ENCODE measurements around the gene TRAPPC2B. TPM values are rescaled to one million over a fixed set of nuclear protein-coding genes. Genes with fewer than 3 reads are reported as not detected.
A peak's percentile ranks its signal among the peaks of the same experiment; 100 is the strongest.

Gene TRAPPC2B
- total and polyA plus RNA-seq, 2 of the 13 experiments (the other 11 are each of a cell fraction or from before 2014, with no cell fraction given): 13.3 to 17.7 TPM

DNA sequence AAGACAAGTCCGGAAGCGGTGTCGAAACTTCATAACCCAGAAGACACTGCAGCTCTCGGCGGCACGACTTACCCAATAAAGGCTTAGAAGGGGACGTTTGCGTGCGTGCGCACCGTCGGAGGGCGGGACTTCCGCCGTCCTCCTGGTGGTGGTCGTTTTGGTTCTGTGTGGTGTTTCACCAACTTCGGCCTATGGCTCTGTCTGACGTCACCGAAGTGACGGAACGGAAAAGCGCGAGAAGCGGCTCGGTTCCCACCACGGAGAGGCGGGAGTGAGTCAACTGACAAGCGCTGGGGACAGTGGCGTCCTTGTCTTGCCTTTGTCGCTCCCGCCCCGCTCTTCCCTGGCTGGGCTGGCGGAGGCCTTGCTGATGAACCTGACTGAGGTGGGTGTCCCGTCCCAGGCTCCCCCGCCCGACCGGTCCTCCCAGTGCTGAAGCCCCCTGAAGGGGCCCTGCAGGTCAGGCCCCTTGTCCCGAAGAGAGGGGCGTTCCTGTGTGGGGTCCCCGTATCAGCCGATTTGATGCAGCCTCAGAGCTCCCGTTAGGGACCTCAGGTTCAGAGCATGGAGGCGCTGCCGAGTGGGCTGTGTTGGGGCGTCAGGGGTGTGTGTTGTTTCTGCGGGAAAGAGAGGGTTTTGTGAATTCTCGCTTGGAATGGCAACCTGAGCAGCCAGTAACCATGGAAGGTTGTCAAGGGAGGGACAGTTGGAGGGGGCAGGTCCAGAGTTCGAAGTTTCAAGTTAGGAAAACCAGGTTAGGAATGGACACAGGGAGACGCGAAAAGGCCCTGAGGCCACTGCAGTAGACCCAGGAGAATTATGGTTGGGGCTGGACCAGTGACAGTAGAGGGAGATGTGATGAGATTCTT is 26.6 kb downstream of the TRAPPC2B start, which contains the start of gene ZNF548 (continued):
- TF ChIP-seq, protein P1, sequence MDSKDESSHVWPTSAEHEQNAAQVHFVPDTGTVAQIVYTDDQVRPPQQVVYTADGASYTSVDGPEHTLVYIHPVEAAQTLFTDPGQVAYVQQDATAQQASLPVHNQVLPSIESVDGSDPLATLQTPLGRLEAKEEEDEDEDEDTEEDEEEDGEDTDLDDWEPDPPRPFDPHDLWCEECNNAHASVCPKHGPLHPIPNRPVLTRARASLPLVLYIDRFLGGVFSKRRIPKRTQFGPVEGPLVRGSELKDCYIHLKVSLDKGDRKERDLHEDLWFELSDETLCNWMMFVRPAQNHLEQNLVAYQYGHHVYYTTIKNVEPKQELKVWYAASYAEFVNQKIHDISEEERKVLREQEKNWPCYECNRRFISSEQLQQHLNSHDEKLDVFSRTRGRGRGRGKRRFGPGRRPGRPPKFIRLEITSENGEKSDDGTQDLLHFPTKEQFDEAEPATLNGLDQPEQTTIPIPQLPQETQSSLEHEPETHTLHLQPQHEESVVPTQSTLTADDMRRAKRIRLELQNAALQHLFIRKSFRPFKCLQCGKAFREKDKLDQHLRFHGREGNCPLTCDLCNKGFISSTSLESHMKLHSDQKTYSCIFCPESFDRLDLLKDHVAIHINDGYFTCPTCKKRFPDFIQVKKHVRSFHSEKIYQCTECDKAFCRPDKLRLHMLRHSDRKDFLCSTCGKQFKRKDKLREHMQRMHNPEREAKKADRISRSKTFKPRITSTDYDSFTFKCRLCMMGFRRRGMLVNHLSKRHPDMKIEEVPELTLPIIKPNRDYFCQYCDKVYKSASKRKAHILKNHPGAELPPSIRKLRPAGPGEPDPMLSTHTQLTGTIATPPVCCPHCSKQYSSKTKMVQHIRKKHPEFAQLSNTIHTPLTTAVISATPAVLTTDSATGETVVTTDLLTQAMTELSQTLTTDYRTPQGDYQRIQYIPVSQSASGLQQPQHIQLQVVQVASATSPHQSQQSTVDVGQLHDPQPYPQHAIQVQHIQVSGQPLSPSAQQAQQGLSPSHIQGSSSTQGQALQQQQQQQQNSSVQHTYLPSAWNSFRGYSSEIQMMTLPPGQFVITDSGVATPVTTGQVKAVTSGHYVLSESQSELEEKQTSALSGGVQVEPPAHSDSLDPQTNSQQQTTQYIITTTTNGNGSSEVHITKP (CRISPR knock-in tag; IDR thresholded peaks at IDR 0.05; ENCODE audit: low read depth): no peak
- TF ChIP-seq, protein P2, sequence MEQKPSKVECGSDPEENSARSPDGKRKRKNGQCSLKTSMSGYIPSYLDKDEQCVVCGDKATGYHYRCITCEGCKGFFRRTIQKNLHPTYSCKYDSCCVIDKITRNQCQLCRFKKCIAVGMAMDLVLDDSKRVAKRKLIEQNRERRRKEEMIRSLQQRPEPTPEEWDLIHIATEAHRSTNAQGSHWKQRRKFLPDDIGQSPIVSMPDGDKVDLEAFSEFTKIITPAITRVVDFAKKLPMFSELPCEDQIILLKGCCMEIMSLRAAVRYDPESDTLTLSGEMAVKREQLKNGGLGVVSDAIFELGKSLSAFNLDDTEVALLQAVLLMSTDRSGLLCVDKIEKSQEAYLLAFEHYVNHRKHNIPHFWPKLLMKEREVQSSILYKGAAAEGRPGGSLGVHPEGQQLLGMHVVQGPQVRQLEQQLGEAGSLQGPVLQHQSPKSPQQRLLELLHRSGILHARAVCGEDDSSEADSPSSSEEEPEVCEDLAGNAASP (CRISPR knock-in tag; IDR thresholded peaks at IDR 0.05; ENCODE audit: borderline replicate concordance): peak; percentile 34; the same call in 1 of the 2 replicates
- TF ChIP-seq ESRRA (CRISPR knock-in tag; IDR thresholded peaks at IDR 0.05; ENCODE audit: low read depth): peak; percentile 50; the same call in 1 of the 2 replicates
- TF ChIP-seq, protein P3, sequence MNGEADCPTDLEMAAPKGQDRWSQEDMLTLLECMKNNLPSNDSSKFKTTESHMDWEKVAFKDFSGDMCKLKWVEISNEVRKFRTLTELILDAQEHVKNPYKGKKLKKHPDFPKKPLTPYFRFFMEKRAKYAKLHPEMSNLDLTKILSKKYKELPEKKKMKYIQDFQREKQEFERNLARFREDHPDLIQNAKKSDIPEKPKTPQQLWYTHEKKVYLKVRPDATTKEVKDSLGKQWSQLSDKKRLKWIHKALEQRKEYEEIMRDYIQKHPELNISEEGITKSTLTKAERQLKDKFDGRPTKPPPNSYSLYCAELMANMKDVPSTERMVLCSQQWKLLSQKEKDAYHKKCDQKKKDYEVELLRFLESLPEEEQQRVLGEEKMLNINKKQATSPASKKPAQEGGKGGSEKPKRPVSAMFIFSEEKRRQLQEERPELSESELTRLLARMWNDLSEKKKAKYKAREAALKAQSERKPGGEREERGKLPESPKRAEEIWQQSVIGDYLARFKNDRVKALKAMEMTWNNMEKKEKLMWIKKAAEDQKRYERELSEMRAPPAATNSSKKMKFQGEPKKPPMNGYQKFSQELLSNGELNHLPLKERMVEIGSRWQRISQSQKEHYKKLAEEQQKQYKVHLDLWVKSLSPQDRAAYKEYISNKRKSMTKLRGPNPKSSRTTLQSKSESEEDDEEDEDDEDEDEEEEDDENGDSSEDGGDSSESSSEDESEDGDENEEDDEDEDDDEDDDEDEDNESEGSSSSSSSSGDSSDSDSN (CRISPR knock-in tag; IDR thresholded peaks at IDR 0.05): peak; percentile 64
- TF ChIP-seq CERS6 (CRISPR knock-in tag; IDR thresholded peaks at IDR 0.05): no peak
- peak; percentile 19; the same call in 1 of the 2 replicates for TF ChIP-seq MAZ (IDR thresholded peaks at IDR 0.05; ENCODE audit: borderline replicate concordance, low read depth, low read length)
- no peak for TF ChIP-seq MAZ (CRISPR knock-in tag; IDR thresholded peaks at IDR 0.05; ENCODE audit: low read depth)
- TF ChIP-seq RFXANK (CRISPR knock-in tag; IDR thresholded peaks at IDR 0.05): no peak
- no peak for TF ChIP-seq MAFG (CRISPR knock-in tag; IDR thresholded peaks at IDR 0.05)
- peak; percentile 62 for TF ChIP-seq GATAD2A (CRISPR knock-in tag; IDR thresholded peaks at IDR 0.05)
- no peak for TF ChIP-seq CAMTA2 (CRISPR knock-in tag; IDR thresholded peaks at IDR 0.05; ENCODE audit: borderline replicate concordance)
- peak; percentile 78; the same call in 1 of the 2 replicates for TF ChIP-seq KMT2B (CRISPR knock-in tag; IDR thresholded peaks at IDR 0.05)
- TF ChIP-seq ZNF572 (CRISPR knock-in tag; IDR thresholded peaks at IDR 0.05): peak; percentile 85; the same call in 1 of the 2 replicates
- no peak for TF ChIP-seq SRSF1 (optimal IDR thresholded peaks at IDR 0.05; ENCODE audit: low read depth, low read length)
- peak; percentile 31; the same call in 1 of the 2 replicates for TF ChIP-seq ZNF510 (CRISPR knock-in tag; IDR thresholded peaks at IDR 0.05; ENCODE audit: low read depth)
- TF ChIP-seq GTF3A (CRISPR knock-in tag; conservative IDR thresholded peaks at IDR 0.05): no peak
- no peak for TF ChIP-seq SIX1 (CRISPR knock-in tag; IDR thresholded peaks at IDR 0.05; ENCODE audit: borderline replicate concordance)
- peak; percentile 89 for TF ChIP-seq POGZ (CRISPR knock-in tag; IDR thresholded peaks at IDR 0.05)
- TF ChIP-seq RBM39 (IDR thresholded peaks at IDR 0.05; ENCODE audit: low read depth, low read length, poor library complexity, severe bottlenecking): no peak
- no peak for TF ChIP-seq WIZ (CRISPR knock-in tag; IDR thresholded peaks at IDR 0.05)
- TF ChIP-seq ZNF143 (CRISPR knock-in tag; IDR thresholded peaks at IDR 0.05): peak; percentile 97
- no peak for TF ChIP-seq ZNF792 (CRISPR knock-in tag; IDR thresholded peaks at IDR 0.05)
